Activated CD8-positive, alpha-beta T cell treated with anti-CD3 and anti-CD28 coated beads for 36 hours (primary cell): ENCODE results near the gene KRABD2. TPM values are rescaled to one million over a fixed set of nuclear protein-coding genes. Genes with fewer than 3 reads are reported as not detected.

Experiments
- ATAC-seq: fragments of 200-7000 bp; cut with Tn5 transposase; one replicate; pipeline ENCODE4 v1.10.0; 2021; ENCODE audit warnings: mild to moderate bottlenecking, moderate library complexity
- CTCF ChIA-PET: fragments of 350-600 bp; sonication (Branson Sonifier 250); formaldehyde crosslinking; loops from one replicate; lab custom pipeline; 2021; ENCODE audit warnings: antibody characterized with exemption; lab: Charles Lee
- POLR2A ChIA-PET: fragments of 350-600 bp; sonication (Branson Sonifier 250); formaldehyde crosslinking; loops from one replicate; lab custom pipeline; 2021; ENCODE audit warnings: antibody characterized with exemption; lab: Charles Lee
- DNase-seq: peaks from one replicate; pipeline ENCODE4 v3.0.0-alpha.2; 2020
- H3K27ac Mint-ChIP-seq: one replicate; pipeline ENCODE4 v1.8.0; 2021; ENCODE audit warnings: mild to moderate bottlenecking, mixed read lengths
- H3K27me3 Mint-ChIP-seq: one replicate; pipeline ENCODE4 v1.8.0; 2021; ENCODE audit warnings: mixed read lengths
- H3K36me3 Mint-ChIP-seq: one replicate; pipeline ENCODE4 v1.8.0; 2021; ENCODE audit warnings: low read depth, mixed read lengths
- H3K4me1 Mint-ChIP-seq: one replicate; pipeline ENCODE4 v1.8.0; 2021; ENCODE audit warnings: low read depth, mixed read lengths
- H3K4me3 Mint-ChIP-seq: one replicate; pipeline ENCODE4 v1.8.0; 2021; ENCODE audit warnings: mild to moderate bottlenecking, moderate library complexity, mixed read lengths
- H3K9me3 Mint-ChIP-seq: one replicate; pipeline ENCODE4 v1.8.0; 2021; ENCODE audit warnings: mixed read lengths
- intact Hi-C: fragments of 100-400 bp; cut with micrococcal nuclease; formaldehyde crosslinking; loops from one replicate; pipeline ENCODE4 v1.10.0; 2022
- total RNA-seq, 2 experiments: library from RNA; stranded (reverse); gene quantifications; one replicate each; pipeline ENCODE4 v1.2.3, GENCODE V29; 2021
- TF ChIP-seq, protein P1 (sequence below): fragments of 200-600 bp; IDR thresholded peaks from one replicate; pipeline ENCODE4 v1.8.0; 2022; ENCODE audit warnings: antibody characterized with exemption, mild to moderate bottlenecking

KRABD2 gene

DNA sequence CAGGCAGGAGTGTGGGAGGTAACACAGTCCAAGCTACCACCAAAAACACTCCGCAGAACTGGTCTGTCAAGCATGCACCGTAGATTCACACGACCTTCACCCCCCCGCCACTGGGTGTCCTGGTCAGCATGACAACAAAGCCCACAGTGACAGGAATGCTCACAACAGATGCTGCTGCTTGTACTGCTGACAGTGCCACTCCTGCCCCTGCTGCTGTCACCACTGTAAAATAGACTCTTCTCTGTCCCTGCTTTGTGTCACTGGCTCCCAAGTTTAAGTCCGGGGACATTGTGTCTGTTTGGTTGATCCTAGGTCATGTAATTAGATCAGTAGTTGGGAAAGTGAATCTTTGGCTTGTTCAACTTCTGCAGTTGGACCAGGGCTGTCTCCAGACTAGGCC is 43.8 kb downstream of the KRABD2 start:
- Mint-ChIP-seq H3K27ac (no peak overlapping the region), H3K4me1 (peaks cover under 1% of the 10 kb centered on the region), H3K27me3 (peaks cover 9% of the 10 kb centered on the region), H3K4me3 (no peak overlapping the region), H3K9me3 (no peaks in the 10 kb centered on the region), H3K36me3 (no peaks in the 10 kb centered on the region)
- intact Hi-C loops: no loop called here
- ATAC-seq (no peak), DNase-seq (no peak)
- TF ChIP-seq, protein P1, sequence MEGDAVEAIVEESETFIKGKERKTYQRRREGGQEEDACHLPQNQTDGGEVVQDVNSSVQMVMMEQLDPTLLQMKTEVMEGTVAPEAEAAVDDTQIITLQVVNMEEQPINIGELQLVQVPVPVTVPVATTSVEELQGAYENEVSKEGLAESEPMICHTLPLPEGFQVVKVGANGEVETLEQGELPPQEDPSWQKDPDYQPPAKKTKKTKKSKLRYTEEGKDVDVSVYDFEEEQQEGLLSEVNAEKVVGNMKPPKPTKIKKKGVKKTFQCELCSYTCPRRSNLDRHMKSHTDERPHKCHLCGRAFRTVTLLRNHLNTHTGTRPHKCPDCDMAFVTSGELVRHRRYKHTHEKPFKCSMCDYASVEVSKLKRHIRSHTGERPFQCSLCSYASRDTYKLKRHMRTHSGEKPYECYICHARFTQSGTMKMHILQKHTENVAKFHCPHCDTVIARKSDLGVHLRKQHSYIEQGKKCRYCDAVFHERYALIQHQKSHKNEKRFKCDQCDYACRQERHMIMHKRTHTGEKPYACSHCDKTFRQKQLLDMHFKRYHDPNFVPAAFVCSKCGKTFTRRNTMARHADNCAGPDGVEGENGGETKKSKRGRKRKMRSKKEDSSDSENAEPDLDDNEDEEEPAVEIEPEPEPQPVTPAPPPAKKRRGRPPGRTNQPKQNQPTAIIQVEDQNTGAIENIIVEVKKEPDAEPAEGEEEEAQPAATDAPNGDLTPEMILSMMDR: no peak
- ChIA-PET POLR2A (no interaction called here), CTCF (no interaction called here)

DNA sequence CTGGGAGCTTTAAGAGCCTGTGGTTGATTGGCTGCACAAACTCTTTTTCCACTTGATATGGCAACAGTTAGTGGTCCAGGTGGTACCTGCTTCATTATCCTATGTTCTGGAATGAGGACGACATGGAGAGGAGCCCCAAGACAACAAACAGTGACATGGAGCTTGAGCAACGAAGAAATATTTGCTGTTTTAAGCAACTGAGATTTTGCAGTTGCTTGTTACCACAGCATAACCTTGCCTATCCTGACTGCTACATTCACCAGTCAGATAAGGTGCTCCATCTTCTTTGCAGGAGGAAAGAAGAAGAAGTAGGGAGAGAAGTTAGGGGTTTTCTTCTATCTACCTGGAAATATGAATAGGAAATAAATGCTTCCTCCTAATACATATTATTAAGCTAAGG is 44.4 kb downstream of the KRABD2 start:
- ATAC-seq (no peak), DNase-seq (no peak)
- Mint-ChIP-seq H3K27me3 (peaks cover 11% of the 10 kb centered on the region), H3K4me3 (no peak overlapping the region), H3K9me3 (no peaks in the 10 kb centered on the region), H3K36me3 (no peaks in the 10 kb centered on the region), H3K27ac (no peak overlapping the region), H3K4me1 (no peaks in the 10 kb centered on the region)
- POLR2A ChIA-PET: no interaction called here
- CTCF ChIA-PET: no interaction called here
- intact Hi-C loops: no loop called here
- TF ChIP-seq, protein P1: no peak

DNA sequence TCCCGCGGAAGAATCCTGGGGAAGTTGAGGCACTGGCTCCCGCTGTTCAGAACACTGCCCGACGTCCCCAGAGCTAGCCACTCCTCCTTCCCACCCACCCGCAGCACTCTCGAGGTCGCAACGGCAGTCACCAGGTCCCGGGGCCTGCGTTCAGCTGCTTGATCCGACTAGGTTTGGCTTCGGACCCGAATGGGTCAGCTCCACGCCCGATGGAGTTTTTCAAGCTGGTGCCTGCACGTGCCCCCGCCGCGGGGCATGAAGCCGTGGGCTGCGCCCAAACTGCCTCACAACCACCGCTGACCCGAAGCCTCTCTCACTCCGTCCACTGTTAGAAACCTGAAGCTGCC is 49.2 kb downstream of the KRABD2 start:
- ATAC-seq (no peak), DNase-seq (peak; percentile 9)
- H3K4me1 Mint-ChIP-seq: peaks cover 12% of the 10 kb centered on the region
- CTCF ChIA-PET: interaction anchor here (0.6 to 1.8 kb wide), 7 partner anchors 10 to 1127 kb away, joined by 3 to 10 read pairs (median 5); no protein-coding TSS in a partner anchor
- H3K4me3 Mint-ChIP-seq: peak overlapping the region; percentile 64
- TF ChIP-seq, protein P1: no peak
- intact Hi-C loops: no loop called here
- no peaks in the 10 kb centered on the region for H3K9me3 Mint-ChIP-seq
- peaks cover 35% of the 10 kb centered on the region for H3K27me3 Mint-ChIP-seq
- H3K36me3 Mint-ChIP-seq: no peaks in the 10 kb centered on the region
- no peak overlapping the region for H3K27ac Mint-ChIP-seq
- POLR2A ChIA-PET: interaction anchor here (1.1 to 2.1 kb wide), 4 partner anchors 11 to 80 kb away, joined by 3 to 10 read pairs (median 5); partner anchors contain the start of genes CTC1 and KRABD2

Other genes starting within 250 kb of the KRABD2 start
- gene PER1, start 224.3 kb downstream of the KRABD2 start, total RNA-seq: 100 to 1,000 TPM; 123 to 129 TPM
- gene VAMP2, start 213.8 kb downstream of the KRABD2 start, total RNA-seq: 10 to 100 TPM; 30.0 to 33.7 TPM
- gene TMEM107, start 200.3 kb downstream of the KRABD2 start, total RNA-seq: 10 to 100 TPM; 33.4 to 35.9 TPM
- gene BORCS6, start 186.5 kb downstream of the KRABD2 start, total RNA-seq: 1 to 10 TPM; 5.5 to 6.2 TPM
- gene AURKB, start 166.1 kb downstream of the KRABD2 start, total RNA-seq: 100 to 1,000 TPM; 170 to 174 TPM
- gene CTC1, start 128.6 kb downstream of the KRABD2 start, total RNA-seq: 10 to 100 TPM; 53.0 to 60.3 TPM
- gene PFAS, start 127.4 kb downstream of the KRABD2 start, total RNA-seq: 100 to 1,000 TPM; 152 to 157 TPM
- 10 to 100 TPM; 44.1 to 47.8 TPM for gene RANGRF, start 88.0 kb downstream of the KRABD2 start, total RNA-seq
- gene SLC25A35, start 81.3 kb downstream of the KRABD2 start, total RNA-seq: 1 to 10 TPM; 2.1 to 3.0 TPM
- gene ARHGEF15, start 66.5 kb downstream of the KRABD2 start, total RNA-seq: not detected
- gene ODF4, start 36.9 kb downstream of the KRABD2 start, total RNA-seq: not detected
- 1,000 to 10,000 TPM; 3,141 to 3,176 TPM for gene RPL26, start 6.5 kb upstream of the KRABD2 start, total RNA-seq
- under 1 TPM; 0.11 TPM for gene RNF222, start 21.1 kb upstream of the KRABD2 start, total RNA-seq
- 10 to 100 TPM; 48.1 to 53.9 TPM for gene NDEL1, start 59.2 kb upstream of the KRABD2 start, total RNA-seq